Measurements from ENCODE around the gene ZNF385B.

The ZNF385B gene

GRCh38 chr2:179483131-179483530 lies 378.3 kb downstream of the ZNF385B start:
- Histone ChIP-seq H3K4me2 (ENCODE audit: low read depth, low read length, poor library complexity, severe bottlenecking) (no peak overlapping the region), H4K20me1 (ENCODE audit: low read depth, low read length) (no peaks in the 10 kb centered on the region), H3K27me3 (ENCODE audit: low read length) (no peaks in the 10 kb centered on the region), H3K27ac (ENCODE audit: low read depth, low read length) (no peak overlapping the region), H3K9ac (ENCODE audit: low read length) (no peak overlapping the region), H3K9me2 (replicated peaks; ENCODE audit: insufficient read depth, low read length) (no peaks in the 10 kb centered on the region), H3F3A (ENCODE audit: insufficient read depth) (no peaks in the 10 kb centered on the region), H3K9me3 (ENCODE audit: insufficient read depth, low read length) (no peaks in the 10 kb centered on the region), H3K4me3 (ENCODE audit: insufficient read depth, low read length, poor library complexity, severe bottlenecking) (no peak overlapping the region), H3K79me2 (ENCODE audit: insufficient read depth, low read length) (no peaks in the 10 kb centered on the region), H3K36me3 (ENCODE audit: low read length) (no peaks in the 10 kb centered on the region), H2AFZ (ENCODE audit: low read depth, low read length, severe bottlenecking) (no peak overlapping the region)
- TF ChIP-seq, protein P1, sequence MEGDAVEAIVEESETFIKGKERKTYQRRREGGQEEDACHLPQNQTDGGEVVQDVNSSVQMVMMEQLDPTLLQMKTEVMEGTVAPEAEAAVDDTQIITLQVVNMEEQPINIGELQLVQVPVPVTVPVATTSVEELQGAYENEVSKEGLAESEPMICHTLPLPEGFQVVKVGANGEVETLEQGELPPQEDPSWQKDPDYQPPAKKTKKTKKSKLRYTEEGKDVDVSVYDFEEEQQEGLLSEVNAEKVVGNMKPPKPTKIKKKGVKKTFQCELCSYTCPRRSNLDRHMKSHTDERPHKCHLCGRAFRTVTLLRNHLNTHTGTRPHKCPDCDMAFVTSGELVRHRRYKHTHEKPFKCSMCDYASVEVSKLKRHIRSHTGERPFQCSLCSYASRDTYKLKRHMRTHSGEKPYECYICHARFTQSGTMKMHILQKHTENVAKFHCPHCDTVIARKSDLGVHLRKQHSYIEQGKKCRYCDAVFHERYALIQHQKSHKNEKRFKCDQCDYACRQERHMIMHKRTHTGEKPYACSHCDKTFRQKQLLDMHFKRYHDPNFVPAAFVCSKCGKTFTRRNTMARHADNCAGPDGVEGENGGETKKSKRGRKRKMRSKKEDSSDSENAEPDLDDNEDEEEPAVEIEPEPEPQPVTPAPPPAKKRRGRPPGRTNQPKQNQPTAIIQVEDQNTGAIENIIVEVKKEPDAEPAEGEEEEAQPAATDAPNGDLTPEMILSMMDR (IDR thresholded peaks at IDR 0.05; ENCODE audit: insufficient read depth, low read length, poor library complexity, severe bottlenecking): no peak
- no peak for TF ChIP-seq EZH2phosphoT487 (conservative IDR thresholded peaks at IDR 0.05; ENCODE audit: low read length)

- Histone ChIP-seq H2AFZ (ENCODE audit: low read depth, low read length, severe bottlenecking) (no peak overlapping the region), H3K9ac (ENCODE audit: low read length) (no peak overlapping the region), H3K9me2 (replicated peaks; ENCODE audit: insufficient read depth, low read length) (no peaks in the 10 kb centered on the region), H3K27ac (ENCODE audit: low read depth, low read length) (no peak overlapping the region), H3K79me2 (ENCODE audit: insufficient read depth, low read length) (no peaks in the 10 kb centered on the region), H3K9me3 (ENCODE audit: insufficient read depth, low read length) (no peaks in the 10 kb centered on the region), H3F3A (ENCODE audit: insufficient read depth) (no peaks in the 10 kb centered on the region), H3K36me3 (ENCODE audit: low read length) (no peaks in the 10 kb centered on the region), H3K27me3 (ENCODE audit: low read length) (no peaks in the 10 kb centered on the region), H3K4me3 (ENCODE audit: insufficient read depth, low read length, poor library complexity, severe bottlenecking) (no peak overlapping the region), H3K4me2 (ENCODE audit: low read depth, low read length, poor library complexity, severe bottlenecking) (no peak overlapping the region), H4K20me1 (ENCODE audit: low read depth, low read length) (no peaks in the 10 kb centered on the region)
- TF ChIP-seq, protein P1 (IDR thresholded peaks at IDR 0.05; ENCODE audit: insufficient read depth, low read length, poor library complexity, severe bottlenecking): no peak
- TF ChIP-seq EZH2phosphoT487 (conservative IDR thresholded peaks at IDR 0.05; ENCODE audit: low read length): no peak
These were observed 381.5 kb downstream of the ZNF385B start for GRCh38 chr2:179479947-179480346.

- TF ChIP-seq, protein P1 (IDR thresholded peaks at IDR 0.05; ENCODE audit: insufficient read depth, low read length, poor library complexity, severe bottlenecking): no peak
These were observed 382.6 kb downstream of the ZNF385B start for GRCh38 chr2:179478771-179479170.

GRCh38 chr2:179470992-179471391 lies 390.4 kb downstream of the ZNF385B start:
- H4K20me1 ChIP-seq (ENCODE audit: low read depth, low read length): no peaks in the 10 kb centered on the region
- no peaks in the 10 kb centered on the region for H3F3A ChIP-seq (ENCODE audit: insufficient read depth)
- no peaks in the 10 kb centered on the region for H3K27me3 ChIP-seq (ENCODE audit: low read length)
- no peaks in the 10 kb centered on the region for H3K9me2 ChIP-seq (replicated peaks; ENCODE audit: insufficient read depth, low read length)
- no peak overlapping the region for H3K4me2 ChIP-seq (ENCODE audit: low read depth, low read length, poor library complexity, severe bottlenecking)
- no peak overlapping the region for H3K27ac ChIP-seq (ENCODE audit: low read depth, low read length)
- H3K36me3 ChIP-seq (ENCODE audit: low read length): no peaks in the 10 kb centered on the region
- no peak overlapping the region for H2AFZ ChIP-seq (ENCODE audit: low read depth, low read length, severe bottlenecking)
- TF ChIP-seq, protein P1 (IDR thresholded peaks at IDR 0.05; ENCODE audit: insufficient read depth, low read length, poor library complexity, severe bottlenecking): no peak
- no peak for TF ChIP-seq EZH2phosphoT487 (conservative IDR thresholded peaks at IDR 0.05; ENCODE audit: low read length)
- no peak overlapping the region for H3K4me3 ChIP-seq (ENCODE audit: insufficient read depth, low read length, poor library complexity, severe bottlenecking)
- H3K79me2 ChIP-seq (ENCODE audit: insufficient read depth, low read length): no peaks in the 10 kb centered on the region
- H3K9ac ChIP-seq (ENCODE audit: low read length): no peak overlapping the region
- H3K9me3 ChIP-seq (ENCODE audit: insufficient read depth, low read length): no peaks in the 10 kb centered on the region

More at GRCh38 chr2:179478771-179479170, 382.6 kb downstream of the ZNF385B start:
- Histone ChIP-seq H3K27ac (ENCODE audit: low read depth, low read length) (no peak overlapping the region), H4K20me1 (ENCODE audit: low read depth, low read length) (no peaks in the 10 kb centered on the region), H3F3A (ENCODE audit: insufficient read depth) (no peaks in the 10 kb centered on the region), H3K79me2 (ENCODE audit: insufficient read depth, low read length) (no peaks in the 10 kb centered on the region), H2AFZ (ENCODE audit: low read depth, low read length, severe bottlenecking) (no peak overlapping the region), H3K36me3 (ENCODE audit: low read length) (no peaks in the 10 kb centered on the region), H3K4me3 (ENCODE audit: insufficient read depth, low read length, poor library complexity, severe bottlenecking) (no peak overlapping the region), H3K9me3 (ENCODE audit: insufficient read depth, low read length) (no peaks in the 10 kb centered on the region), H3K27me3 (ENCODE audit: low read length) (no peaks in the 10 kb centered on the region), H3K9ac (ENCODE audit: low read length) (no peak overlapping the region), H3K4me2 (ENCODE audit: low read depth, low read length, poor library complexity, severe bottlenecking) (no peak overlapping the region), H3K9me2 (replicated peaks; ENCODE audit: insufficient read depth, low read length) (no peaks in the 10 kb centered on the region)
